Colonic mucosa (tissue), 4 donors: ENCODE measurements around the gene LEP. TPM values are rescaled to one million over a fixed set of nuclear protein-coding genes. Genes with fewer than 3 reads are reported as not detected.

Experiments used
- DNase-seq: peaks from one replicate; pipeline ENCODE4 v3.0.0-alpha.2; 2020
- H3K27ac ChIP-seq: fragments of 200-600 bp; one replicate; pipeline ENCODE4 v1.8.0; 2021
- H3K27me3 ChIP-seq: fragments of 200-600 bp; one replicate; pipeline ENCODE4 v1.8.0; 2021
- H3K36me3 ChIP-seq: fragments of 200-600 bp; one replicate; pipeline ENCODE4 v1.8.0; 2021
- H3K4me1 ChIP-seq: fragments of 200-600 bp; one replicate; pipeline ENCODE4 v1.8.0; 2021; ENCODE audit warnings: mild to moderate bottlenecking
- H3K4me3 ChIP-seq: fragments of 200-600 bp; one replicate; pipeline ENCODE4 v1.8.0; 2021
- H3K9ac ChIP-seq, 2 donors: one replicate each; pipeline ENCODE4 v1.7.0; 2013; ENCODE audit warnings: control low read depth in 2 of 2, low read depth in 2 of 2, low read length in 2 of 2
- H3K9me3 ChIP-seq: fragments of 200-600 bp; one replicate; pipeline ENCODE4 v1.8.0; 2021
- CTCF ChIP-seq: fragments of 200-600 bp; IDR thresholded peaks from one replicate; pipeline ENCODE4 v1.8.0; 2022; ENCODE audit warnings: antibody characterized with exemption, mild to moderate bottlenecking
- intact Hi-C: fragments of 100-400 bp; cut with DNase I; formaldehyde crosslinking; loops from one replicate; pipeline ENCODE4 v1.14.1; 2022
- total RNA-seq, 2 donors: library from RNA; stranded (reverse); fragmentation: NEBNext Ultra II Directional in 1 of 2; extraction: Animal tissue kit (Norgen Biotek cat#: 25700) in 1 of 2; gene quantifications; one replicate each; pipeline ENCODE4 v1.2.1, GENCODE V29; 2021
- donor health status: healthy.
- donor health status: DM: no; HTN: no; CAD: no.
- donor health status: DM: no; HTN: no; CAD: no.

LEP gene
- under 1 TPM in 1 of 2 donors, not detected in 1; 0.07 TPM for total RNA-seq

GRCh38 chr7:128240696-128241386 is at the start of gene LEP:
Gene LEP (plus strand): TSS chr7:128241278. CDS start chr7:128252019, 10,741 bp downstream.
- no peak for DNase-seq
- H3K27ac ChIP-seq: no peak within 1 kb of the TSS
- H3K4me1 ChIP-seq: no peaks in the 10 kb centered on the region
- intact Hi-C loops: no loop called here
- peaks cover 4% of the 10 kb centered on the region for H3K27me3 ChIP-seq
- H3K9me3 ChIP-seq: no peaks in the 10 kb centered on the region
- no peak within 1 kb of the TSS for H3K4me3 ChIP-seq
- H3K36me3 ChIP-seq: no peaks in the 10 kb centered on the region
- H3K9ac ChIP-seq: no peak within 1 kb of the TSS
- no peak for TF ChIP-seq CTCF

- DNase-seq: no peak
- TF ChIP-seq CTCF: no peak
- no peaks in the 10 kb centered on the region for H3K4me1 ChIP-seq
- H3K27ac ChIP-seq: no peak overlapping the region
- no peak overlapping the region for H3K9ac ChIP-seq
- peaks cover 3% of the 10 kb centered on the region for H3K27me3 ChIP-seq
- no peaks in the 10 kb centered on the region for H3K36me3 ChIP-seq
- H3K9me3 ChIP-seq: no peaks in the 10 kb centered on the region
- H3K4me3 ChIP-seq: no peak overlapping the region
- intact Hi-C loops: no loop called here
Observed at GRCh38 chr7:128192497-128193142, 48.5 kb upstream of the LEP start.

- H3K9ac ChIP-seq: no peak overlapping the region
- H3K4me1 ChIP-seq: no peaks in the 10 kb centered on the region
- TF ChIP-seq CTCF: no peak
- peaks cover 3% of the 10 kb centered on the region for H3K27me3 ChIP-seq
- no peak overlapping the region for H3K27ac ChIP-seq
- intact Hi-C loops: no loop called here
- no peak overlapping the region for H3K4me3 ChIP-seq
- H3K36me3 ChIP-seq: no peaks in the 10 kb centered on the region
- no peaks in the 10 kb centered on the region for H3K9me3 ChIP-seq
- no peak for DNase-seq
Observed at GRCh38 chr7:128194533-128195282, 46.4 kb upstream of the LEP start.

- no peak overlapping the region for H3K9ac ChIP-seq
- H3K4me1 ChIP-seq: no peaks in the 10 kb centered on the region
- H3K4me3 ChIP-seq: no peak overlapping the region
- H3K36me3 ChIP-seq: no peaks in the 10 kb centered on the region
- H3K27ac ChIP-seq: no peak overlapping the region
- H3K9me3 ChIP-seq: no peaks in the 10 kb centered on the region
- H3K27me3 ChIP-seq: peaks cover 19% of the 10 kb centered on the region
- DNase-seq: no peak
- intact Hi-C loops: no loop called here
- no peak for TF ChIP-seq CTCF
Observed at GRCh38 chr7:128197589-128197988, 43.5 kb upstream of the LEP start.

- no peak for DNase-seq
- intact Hi-C loops: no loop called here
- H3K9ac ChIP-seq: no peak overlapping the region
- no peak for TF ChIP-seq CTCF
- no peaks in the 10 kb centered on the region for H3K36me3 ChIP-seq
- H3K4me3 ChIP-seq: no peak overlapping the region
- H3K9me3 ChIP-seq: no peaks in the 10 kb centered on the region
- H3K27me3 ChIP-seq: peaks cover 22% of the 10 kb centered on the region
- H3K4me1 ChIP-seq: no peaks in the 10 kb centered on the region
- H3K27ac ChIP-seq: no peak overlapping the region
Observed at GRCh38 chr7:128197989-128198580, 43.0 kb upstream of the LEP start.
